ENCODE results near the gene ANXA8.

ANXA8 gene

GRCh38 chr10:47447705-47448104, 36.2 kb downstream of the ANXA8 start:
- ChIA-PET POLR2A (no interaction called here), CTCF (no interaction called here)
- no peak overlapping the region for H3K27ac ChIP-seq (ENCODE audit: insufficient read depth in 1 of 2, low read depth in 1 of 2, low read length in 2 of 2, poor library complexity in 1 of 2, severe bottlenecking in 2 of 2)
- DNase-seq = no peak
- peaks cover 0 to 39% (median 29%) of the 10 kb centered on the region in 4 experiments for H3K4me1 ChIP-seq (ENCODE audit: control extremely low read depth in 1 of 4, control insufficient read depth in 4 of 4, insufficient read depth in 4 of 4, low read length in 3 of 4)
- H3K4me3 ChIP-seq (ENCODE audit: control insufficient read depth in 1 of 7, extremely low read depth in 1 of 7, insufficient read depth in 4 of 7, low read depth in 2 of 7, low read length in 6 of 7) = no peak overlapping the region
- WGBS (ENCODE audit: insufficient coverage) = 89% methylated on average over 2 of the region's 3 CpGs
- no peaks in the 10 kb centered on the region for H3K27me3 ChIP-seq (replicated peaks in 2 of 5; ENCODE audit: control insufficient read depth in 4 of 5, insufficient read depth in 5 of 5, low read length in 4 of 5)
- peaks cover 4 to 23% (median 7%) of the 10 kb centered on the region in 5 experiments for H3K9me3 ChIP-seq (ENCODE audit: control extremely low read depth in 1 of 5, control insufficient read depth in 4 of 5, insufficient read depth in 2 of 5, low read depth in 1 of 5, low read length in 4 of 5)
- H3K36me3 ChIP-seq (ENCODE audit: control insufficient read depth in 4 of 4, insufficient read depth in 4 of 4, low read length in 3 of 4) = no peaks in the 10 kb centered on the region

DNA sequence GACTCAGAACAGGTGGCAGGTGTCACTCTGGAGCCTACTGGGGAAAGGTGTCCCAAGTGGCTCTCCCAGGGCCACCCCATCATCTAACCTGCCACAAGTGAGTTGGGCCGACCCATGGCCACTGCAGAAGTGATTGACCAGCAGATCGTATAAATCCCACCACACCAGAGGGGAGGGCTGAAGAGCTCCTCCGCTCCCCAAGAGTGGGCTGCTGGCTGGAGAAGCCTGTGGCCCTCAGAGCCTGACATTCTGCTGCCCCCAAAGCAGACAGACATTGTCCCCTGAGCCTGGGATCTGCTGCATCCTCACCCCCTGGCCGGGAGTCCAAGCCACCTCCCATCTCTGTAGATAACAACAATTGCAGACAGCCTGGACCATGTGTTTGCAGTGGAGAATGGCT, 36.7 kb downstream of the ANXA8 start:
- ChIA-PET CTCF (no interaction called here), POLR2A (no interaction called here)
- Histone ChIP-seq H3K27me3 (replicated peaks in 2 of 5; ENCODE audit: control insufficient read depth in 4 of 5, insufficient read depth in 5 of 5, low read length in 4 of 5) (no peaks in the 10 kb centered on the region), H3K4me1 (ENCODE audit: control extremely low read depth in 1 of 4, control insufficient read depth in 4 of 4, insufficient read depth in 4 of 4, low read length in 3 of 4) (peaks cover 0 to 34% (median 26%) of the 10 kb centered on the region in 4 experiments), H3K9me3 (ENCODE audit: control extremely low read depth in 1 of 5, control insufficient read depth in 4 of 5, insufficient read depth in 2 of 5, low read depth in 1 of 5, low read length in 4 of 5) (peaks cover 4 to 23% (median 7%) of the 10 kb centered on the region in 5 experiments), H3K36me3 (ENCODE audit: control insufficient read depth in 4 of 4, insufficient read depth in 4 of 4, low read length in 3 of 4) (no peaks in the 10 kb centered on the region), H3K4me3 (ENCODE audit: control insufficient read depth in 1 of 7, extremely low read depth in 1 of 7, insufficient read depth in 4 of 7, low read depth in 2 of 7, low read length in 6 of 7) (no peak overlapping the region), H3K27ac (ENCODE audit: insufficient read depth in 1 of 2, low read depth in 1 of 2, low read length in 2 of 2, poor library complexity in 1 of 2, severe bottlenecking in 2 of 2) (no peak overlapping the region)
- WGBS (ENCODE audit: insufficient coverage) = 97% methylated on average over 4 of the region's 4 CpGs
- DNase-seq = no peak

GRCh38 chr10:47445720-47446119, 38.2 kb downstream of the ANXA8 start:
- peaks cover 0 to 28% (median 24%) of the 10 kb centered on the region in 4 experiments for H3K4me1 ChIP-seq (ENCODE audit: control extremely low read depth in 1 of 4, control insufficient read depth in 4 of 4, insufficient read depth in 4 of 4, low read length in 3 of 4)
- no CpG with 5 or more reads among the region's 1 CpG for WGBS (ENCODE audit: insufficient coverage)
- no peaks in the 10 kb centered on the region for H3K27me3 ChIP-seq (replicated peaks in 2 of 5; ENCODE audit: control insufficient read depth in 4 of 5, insufficient read depth in 5 of 5, low read length in 4 of 5)
- H3K27ac ChIP-seq (ENCODE audit: insufficient read depth in 1 of 2, low read depth in 1 of 2, low read length in 2 of 2, poor library complexity in 1 of 2, severe bottlenecking in 2 of 2) = no peak overlapping the region
- DNase-seq = peak in 2 of 3 donors; percentile 20 to 34
- H3K9me3 ChIP-seq (ENCODE audit: control extremely low read depth in 1 of 5, control insufficient read depth in 4 of 5, insufficient read depth in 2 of 5, low read depth in 1 of 5, low read length in 4 of 5) = peaks cover 4 to 23% (median 7%) of the 10 kb centered on the region in 5 experiments
- POLR2A ChIA-PET = no interaction called here
- no peaks in the 10 kb centered on the region for H3K36me3 ChIP-seq (ENCODE audit: control insufficient read depth in 4 of 4, insufficient read depth in 4 of 4, low read length in 3 of 4)
- H3K4me3 ChIP-seq (ENCODE audit: control insufficient read depth in 1 of 7, extremely low read depth in 1 of 7, insufficient read depth in 4 of 7, low read depth in 2 of 7, low read length in 6 of 7) = no peak overlapping the region
- CTCF ChIA-PET = interaction anchor here (1.1 kb wide), 1 partner anchor 8 kb away, joined by 3 read pairs; no protein-coding TSS in a partner anchor

- 83% methylated on average over 2 of the region's 2 CpGs for WGBS (ENCODE audit: insufficient coverage)
- no peaks in the 10 kb centered on the region for H3K27me3 ChIP-seq (replicated peaks in 2 of 5; ENCODE audit: control insufficient read depth in 4 of 5, insufficient read depth in 5 of 5, low read length in 4 of 5)
- DNase-seq = no peak
- CTCF ChIA-PET = no interaction called here
- H3K4me1 ChIP-seq (ENCODE audit: control extremely low read depth in 1 of 4, control insufficient read depth in 4 of 4, insufficient read depth in 4 of 4, low read length in 3 of 4) = peaks cover 0 to 15% (median 12%) of the 10 kb centered on the region in 4 experiments
- no peaks in the 10 kb centered on the region for H3K36me3 ChIP-seq (ENCODE audit: control insufficient read depth in 4 of 4, insufficient read depth in 4 of 4, low read length in 3 of 4)
- no peak overlapping the region for H3K27ac ChIP-seq (ENCODE audit: insufficient read depth in 1 of 2, low read depth in 1 of 2, low read length in 2 of 2, poor library complexity in 1 of 2, severe bottlenecking in 2 of 2)
- peaks cover 4 to 23% (median 7%) of the 10 kb centered on the region in 5 experiments for H3K9me3 ChIP-seq (ENCODE audit: control extremely low read depth in 1 of 5, control insufficient read depth in 4 of 5, insufficient read depth in 2 of 5, low read depth in 1 of 5, low read length in 4 of 5)
- no peak overlapping the region for H3K4me3 ChIP-seq (ENCODE audit: control insufficient read depth in 1 of 7, extremely low read depth in 1 of 7, insufficient read depth in 4 of 7, low read depth in 2 of 7, low read length in 6 of 7)
- POLR2A ChIA-PET = no interaction called here
Observed at GRCh38 chr10:47444047-47444446, 39.9 kb downstream of the ANXA8 start.

DNA sequence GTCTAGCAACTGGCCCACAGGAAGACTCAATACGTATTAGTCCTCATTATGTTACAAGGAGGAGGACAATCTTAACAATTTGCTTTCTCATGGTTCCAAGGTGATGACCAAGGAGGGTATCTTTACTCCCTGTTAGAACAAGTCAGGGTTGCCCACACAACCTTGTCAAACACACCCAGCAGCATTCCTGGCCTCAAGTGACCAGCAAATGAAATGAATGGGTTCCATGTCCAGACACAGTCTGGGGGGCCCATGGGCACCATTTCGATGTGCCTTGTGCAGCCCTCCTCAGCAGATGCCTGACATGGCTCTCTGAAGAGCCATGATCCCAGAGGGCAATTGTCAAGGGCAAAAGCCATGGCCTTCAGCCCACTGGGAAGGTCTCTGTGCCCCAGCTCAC, 40.8 kb downstream of the ANXA8 start:
- Histone ChIP-seq H3K27ac (ENCODE audit: insufficient read depth in 1 of 2, low read depth in 1 of 2, low read length in 2 of 2, poor library complexity in 1 of 2, severe bottlenecking in 2 of 2) (no peak overlapping the region), H3K27me3 (replicated peaks in 2 of 5; ENCODE audit: control insufficient read depth in 4 of 5, insufficient read depth in 5 of 5, low read length in 4 of 5) (no peaks in the 10 kb centered on the region), H3K4me1 (ENCODE audit: control extremely low read depth in 1 of 4, control insufficient read depth in 4 of 4, insufficient read depth in 4 of 4, low read length in 3 of 4) (peaks cover 0 to 6% (median 3%) of the 10 kb centered on the region in 4 experiments), H3K9me3 (ENCODE audit: control extremely low read depth in 1 of 5, control insufficient read depth in 4 of 5, insufficient read depth in 2 of 5, low read depth in 1 of 5, low read length in 4 of 5) (peaks cover 4 to 23% (median 7%) of the 10 kb centered on the region in 5 experiments), H3K4me3 (ENCODE audit: control insufficient read depth in 1 of 7, extremely low read depth in 1 of 7, insufficient read depth in 4 of 7, low read depth in 2 of 7, low read length in 6 of 7) (no peak overlapping the region), H3K36me3 (ENCODE audit: control insufficient read depth in 4 of 4, insufficient read depth in 4 of 4, low read length in 3 of 4) (no peaks in the 10 kb centered on the region)
- POLR2A ChIA-PET = no interaction called here
- no peak for DNase-seq
- WGBS (ENCODE audit: insufficient coverage) = 100% methylated on average over 2 of the region's 2 CpGs
- CTCF ChIA-PET = no interaction called here

DNA sequence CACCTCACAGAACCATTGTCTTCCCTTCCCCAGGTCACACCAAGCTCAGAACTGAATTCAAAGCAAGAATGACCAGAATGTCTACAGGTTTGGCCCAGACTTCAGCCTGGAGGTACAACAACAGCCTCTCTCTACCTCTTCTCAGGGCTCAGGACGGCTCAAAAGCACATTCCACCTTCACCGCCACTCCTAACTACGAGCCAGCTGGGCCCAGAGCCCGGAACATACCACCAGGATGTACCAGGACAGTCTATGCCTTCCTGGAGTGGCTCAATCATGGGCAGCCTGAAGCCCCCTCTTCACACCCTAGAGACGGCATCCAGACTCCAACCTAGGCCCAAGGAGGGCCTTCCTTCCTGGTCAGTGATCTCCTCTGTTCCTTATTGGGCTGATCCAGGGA, 41.6 kb downstream of the ANXA8 start:
- Histone ChIP-seq H3K9me3 (ENCODE audit: control extremely low read depth in 1 of 5, control insufficient read depth in 4 of 5, insufficient read depth in 2 of 5, low read depth in 1 of 5, low read length in 4 of 5) (peaks cover 4 to 23% (median 7%) of the 10 kb centered on the region in 5 experiments), H3K4me1 (ENCODE audit: control extremely low read depth in 1 of 4, control insufficient read depth in 4 of 4, insufficient read depth in 4 of 4, low read length in 3 of 4) (no peaks in the 10 kb centered on the region), H3K27ac (ENCODE audit: insufficient read depth in 1 of 2, low read depth in 1 of 2, low read length in 2 of 2, poor library complexity in 1 of 2, severe bottlenecking in 2 of 2) (no peak overlapping the region), H3K36me3 (ENCODE audit: control insufficient read depth in 4 of 4, insufficient read depth in 4 of 4, low read length in 3 of 4) (no peaks in the 10 kb centered on the region), H3K27me3 (replicated peaks in 2 of 5; ENCODE audit: control insufficient read depth in 4 of 5, insufficient read depth in 5 of 5, low read length in 4 of 5) (no peaks in the 10 kb centered on the region), H3K4me3 (ENCODE audit: control insufficient read depth in 1 of 7, extremely low read depth in 1 of 7, insufficient read depth in 4 of 7, low read depth in 2 of 7, low read length in 6 of 7) (no peak overlapping the region)
- ChIA-PET POLR2A (no interaction called here), CTCF (interaction anchor here (0.9 to 2.1 kb wide), 3 partner anchors 12 to 37 kb away, joined by 3 to 4 read pairs (median 3); no protein-coding TSS in a partner anchor)
- WGBS (ENCODE audit: insufficient coverage) = 91% methylated on average over 5 of the region's 5 CpGs
- DNase-seq = no peak

DNA sequence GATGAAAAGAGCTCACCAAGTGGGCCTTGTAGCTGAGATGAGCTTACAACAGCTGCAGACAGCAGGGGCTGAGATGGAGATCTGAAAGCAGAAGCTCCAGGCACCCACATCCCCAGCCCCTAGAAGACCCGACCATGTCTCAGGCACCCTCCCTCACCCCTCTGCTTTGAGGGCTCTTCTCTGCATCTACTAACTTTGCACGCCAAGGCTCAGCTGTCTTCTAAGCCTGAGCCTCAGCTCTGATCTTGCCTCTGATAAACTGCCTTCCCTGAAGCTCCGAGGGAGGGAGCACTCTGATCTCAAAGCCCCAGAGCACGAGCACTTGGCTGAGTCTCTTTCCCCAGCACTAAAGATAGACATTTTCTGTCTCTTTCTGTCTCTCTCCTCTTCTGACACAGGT, 42.0 kb downstream of the ANXA8 start:
- Histone ChIP-seq H3K27ac (ENCODE audit: insufficient read depth in 1 of 2, low read depth in 1 of 2, low read length in 2 of 2, poor library complexity in 1 of 2, severe bottlenecking in 2 of 2) (no peak overlapping the region), H3K36me3 (ENCODE audit: control insufficient read depth in 4 of 4, insufficient read depth in 4 of 4, low read length in 3 of 4) (no peaks in the 10 kb centered on the region), H3K4me3 (ENCODE audit: control insufficient read depth in 1 of 7, extremely low read depth in 1 of 7, insufficient read depth in 4 of 7, low read depth in 2 of 7, low read length in 6 of 7) (no peak overlapping the region), H3K27me3 (replicated peaks in 2 of 5; ENCODE audit: control insufficient read depth in 4 of 5, insufficient read depth in 5 of 5, low read length in 4 of 5) (no peaks in the 10 kb centered on the region), H3K9me3 (ENCODE audit: control extremely low read depth in 1 of 5, control insufficient read depth in 4 of 5, insufficient read depth in 2 of 5, low read depth in 1 of 5, low read length in 4 of 5) (peaks cover 4 to 23% (median 7%) of the 10 kb centered on the region in 5 experiments), H3K4me1 (ENCODE audit: control extremely low read depth in 1 of 4, control insufficient read depth in 4 of 4, insufficient read depth in 4 of 4, low read length in 3 of 4) (no peaks in the 10 kb centered on the region)
- ChIA-PET POLR2A (no interaction called here), CTCF (interaction anchor here (0.9 to 2.1 kb wide), 4 partner anchors 11 to 36 kb away, joined by 3 to 4 read pairs (median 4); no protein-coding TSS in a partner anchor)
- no peak for DNase-seq
- 82% methylated on average over 4 of the region's 4 CpGs for whole genome bisulfite sequencing (ENCODE audit: insufficient coverage)
